ENCODE measurements around the gene KCTD16.

The KCTD16 gene

GRCh38 chr5:144414202-144415029 is 243.7 kb downstream of the KCTD16 start:
- no peak for DNase-seq

GRCh38 chr5:144416196-144416595 is 245.5 kb downstream of the KCTD16 start:
- no peak for DNase-seq

GRCh38 chr5:144418719-144419118 is 248.0 kb downstream of the KCTD16 start:
- DNase-seq, result no peak

- DNase-seq, result no peak
These were observed 250.7 kb downstream of the KCTD16 start for GRCh38 chr5:144421411-144421810.

- no peak for DNase-seq
These were observed 251.5 kb downstream of the KCTD16 start for GRCh38 chr5:144422018-144422727.

DNA sequence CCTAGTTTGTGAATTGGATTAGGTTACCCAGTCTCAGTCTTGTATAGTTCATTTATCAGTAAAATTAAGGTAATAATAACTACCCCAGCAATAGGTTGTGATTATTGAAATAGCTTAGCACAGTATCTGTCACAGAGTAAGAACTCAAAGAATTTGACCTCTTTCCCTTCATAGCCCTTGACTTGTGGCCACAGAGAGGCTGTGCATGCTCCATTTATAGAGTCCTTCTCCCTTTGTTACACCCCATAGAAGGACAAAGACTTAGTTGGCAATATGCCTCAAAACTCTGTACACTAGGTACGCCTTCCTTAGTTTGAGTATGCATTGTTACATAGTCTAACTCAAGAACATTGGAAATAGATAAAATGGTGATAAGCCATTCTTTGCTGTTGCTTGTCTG is 257.2 kb downstream of the KCTD16 start:
- DNase-seq, result no peak

DNA sequence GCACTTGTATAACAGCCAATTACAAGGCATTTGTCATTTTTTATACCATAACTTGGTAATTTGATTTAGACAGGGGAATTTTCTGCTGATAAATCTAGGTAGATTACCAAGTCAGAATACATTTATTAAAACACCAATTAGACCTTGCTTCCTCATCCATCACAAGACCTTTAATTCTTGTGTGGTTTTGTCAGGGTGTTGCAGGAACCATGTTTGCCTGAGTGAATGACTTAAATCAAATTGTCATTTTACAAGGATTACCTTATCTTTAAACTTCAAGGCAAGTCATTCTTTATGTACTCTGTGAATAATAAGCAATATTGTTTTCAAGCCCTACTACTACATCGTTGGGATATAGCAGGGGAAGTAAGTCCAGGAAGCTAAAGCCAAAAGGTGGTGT is 257.7 kb downstream of the KCTD16 start:
- no peak for DNase-seq

- no peak for DNase-seq
These were observed 258.7 kb downstream of the KCTD16 start for GRCh38 chr5:144429405-144429804.

- no peak for DNase-seq
These were observed 259.2 kb downstream of the KCTD16 start for GRCh38 chr5:144429905-144430304.

DNA sequence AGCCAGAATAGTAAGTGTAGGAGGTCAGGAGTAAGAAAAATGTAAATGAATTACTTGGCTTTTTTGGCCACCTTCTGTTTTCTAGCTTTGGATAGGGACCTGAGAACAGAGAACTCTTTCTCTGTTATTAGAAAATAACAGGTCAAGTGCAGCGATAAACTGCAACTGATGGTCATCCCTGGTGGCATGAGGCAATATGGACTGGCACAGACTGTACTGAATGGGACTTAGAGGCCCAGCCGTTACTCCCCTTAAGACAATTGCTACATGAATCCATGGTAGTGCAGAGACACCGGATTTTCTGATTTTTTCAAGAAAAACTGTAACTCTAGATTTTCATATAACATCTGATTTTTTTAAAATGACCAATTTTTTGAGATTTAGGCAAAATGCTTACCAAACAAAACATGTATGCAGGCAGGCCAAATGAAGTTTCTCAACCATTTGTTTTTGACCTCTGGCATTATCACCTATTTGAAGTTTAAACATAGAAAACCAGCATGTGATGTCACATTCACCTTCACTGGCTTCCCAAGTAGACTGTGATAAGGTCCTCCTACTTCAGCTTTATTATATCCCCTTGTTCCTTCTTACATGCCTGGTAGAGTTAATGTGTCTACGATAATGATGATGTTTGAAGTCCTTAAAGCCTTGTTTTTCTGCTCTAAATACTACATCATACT is 262.6 kb downstream of the KCTD16 start:
- DNase-seq, result no peak

DNA sequence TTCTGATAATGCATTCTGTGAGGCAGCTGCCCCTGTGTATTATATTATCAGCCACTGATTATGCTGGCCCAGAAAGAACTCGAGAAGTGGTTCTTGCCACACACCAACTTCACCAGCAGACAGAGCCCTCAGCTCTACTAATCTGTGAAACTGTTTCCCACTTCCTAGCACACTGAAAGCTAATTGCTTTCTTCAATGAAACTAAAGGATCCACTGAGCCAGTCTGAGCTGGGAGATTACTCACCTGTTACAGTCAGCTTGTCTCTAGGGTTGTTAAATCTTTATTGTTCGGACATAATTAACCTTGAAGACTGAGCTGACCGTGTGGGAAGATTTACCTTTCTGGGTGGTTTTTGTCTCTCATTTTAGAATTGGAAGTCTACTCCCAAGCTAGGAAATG is 263.2 kb downstream of the KCTD16 start:
- no peak for DNase-seq

DNA sequence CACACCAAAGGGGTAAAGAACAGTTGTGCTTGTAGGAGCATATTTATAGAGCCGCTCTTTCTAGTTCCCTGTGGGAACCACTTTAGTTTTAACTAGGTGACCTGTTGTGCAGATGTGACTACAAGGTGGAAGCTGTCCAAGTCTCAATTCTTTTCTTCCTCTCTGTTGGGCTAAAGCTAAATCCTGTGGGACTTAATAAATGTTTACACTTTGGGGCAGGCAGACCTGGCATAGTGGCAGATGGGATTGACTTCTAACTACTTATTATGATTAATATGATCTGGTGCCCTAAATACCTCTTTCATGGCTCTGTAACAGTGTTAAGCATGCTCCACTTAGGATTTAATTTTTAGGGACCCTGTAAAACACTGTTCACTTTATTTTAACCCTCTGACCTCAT is 265.3 kb downstream of the KCTD16 start:
- DNase-seq, result no peak

DNA sequence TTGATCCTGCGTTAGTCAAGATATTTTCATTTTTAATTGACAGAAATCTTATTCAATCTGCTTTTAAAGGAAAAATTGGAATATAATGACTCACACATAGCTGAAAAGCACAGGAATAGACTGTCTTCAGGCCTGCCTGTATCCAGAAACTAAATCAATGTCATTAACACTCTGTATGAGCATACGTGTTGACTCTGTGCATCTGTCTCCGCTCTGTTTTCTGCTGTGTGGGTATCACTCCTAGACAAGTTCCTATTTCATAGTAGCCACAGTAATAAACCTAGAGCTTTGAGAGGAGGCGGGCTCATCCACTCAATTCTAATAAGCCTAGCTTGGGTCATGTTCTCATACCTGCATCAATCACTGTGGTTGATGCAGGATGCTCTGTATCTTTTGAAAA is 267.6 kb downstream of the KCTD16 start:
- no peak for DNase-seq

DNA sequence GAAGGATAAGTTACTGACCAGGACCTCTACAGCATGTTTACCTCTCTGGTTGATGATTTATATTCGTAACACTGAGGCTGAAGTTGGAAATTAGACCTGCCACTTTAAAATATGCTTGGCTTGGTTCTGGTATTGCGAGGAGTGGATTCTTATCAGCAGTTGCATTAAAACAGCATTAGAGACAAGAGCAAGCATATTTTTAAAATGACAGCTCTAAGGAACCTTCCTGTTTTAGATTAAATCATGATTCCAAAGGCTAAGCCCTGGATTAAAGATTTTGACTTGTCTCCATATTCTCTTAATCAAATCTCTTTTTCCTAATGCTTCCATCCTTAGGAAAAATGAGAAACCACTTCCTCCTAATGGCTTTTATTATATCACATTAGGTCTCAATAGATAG is 277.8 kb downstream of the KCTD16 start:
- DNase-seq, result no peak

GRCh38 chr5:144451187-144451973 is 280.7 kb downstream of the KCTD16 start:
- no peak for DNase-seq

GRCh38 chr5:144453753-144454152 is 283.1 kb downstream of the KCTD16 start:
- no peak for DNase-seq

GRCh38 chr5:144457160-144457559 is 286.5 kb downstream of the KCTD16 start:
- DNase-seq, result no peak

- no peak for DNase-seq
These were observed 287.5 kb downstream of the KCTD16 start for GRCh38 chr5:144458216-144458615.

DNA sequence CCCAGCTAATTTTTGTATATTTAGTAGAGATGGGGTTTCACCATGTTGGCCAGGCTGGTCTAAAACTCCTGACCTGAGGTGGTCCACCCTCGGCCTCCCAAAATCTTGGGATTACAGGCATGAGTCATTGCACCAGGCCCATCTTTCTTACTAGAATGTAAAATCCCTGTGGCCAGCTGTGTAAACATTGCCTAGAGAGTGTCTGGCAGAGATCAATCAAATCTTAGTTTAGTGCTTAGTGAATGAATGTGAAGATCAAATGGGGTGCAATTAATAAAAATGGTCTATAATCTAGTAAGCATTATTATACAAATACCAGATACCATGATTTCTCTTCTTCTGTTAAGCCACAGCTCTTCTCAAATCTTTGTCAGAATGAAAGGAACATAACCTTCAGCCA is 289.9 kb downstream of the KCTD16 start:
- DNase-seq, result no peak

DNA sequence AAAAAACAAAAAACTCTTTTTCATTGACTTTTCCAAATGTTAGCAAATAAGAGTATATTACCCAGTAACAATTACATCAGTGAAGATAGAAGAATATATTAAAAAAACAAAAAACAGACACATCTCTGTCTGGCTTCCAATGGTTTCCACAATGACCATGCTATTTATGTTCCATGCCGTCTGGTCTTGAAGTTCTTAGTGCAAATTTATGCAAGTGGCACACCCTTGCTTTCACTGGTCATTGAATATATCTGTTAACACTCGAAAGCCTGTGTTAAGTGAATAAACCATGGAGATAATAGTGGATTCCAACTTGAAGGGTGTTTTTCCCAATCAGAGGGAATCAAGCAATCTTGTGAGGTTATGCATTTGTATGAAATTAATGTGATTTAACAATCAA is 291.9 kb downstream of the KCTD16 start:
- no peak for DNase-seq

GRCh38 chr5:144463481-144464223 is 293.0 kb downstream of the KCTD16 start:
- no peak for DNase-seq

DNA sequence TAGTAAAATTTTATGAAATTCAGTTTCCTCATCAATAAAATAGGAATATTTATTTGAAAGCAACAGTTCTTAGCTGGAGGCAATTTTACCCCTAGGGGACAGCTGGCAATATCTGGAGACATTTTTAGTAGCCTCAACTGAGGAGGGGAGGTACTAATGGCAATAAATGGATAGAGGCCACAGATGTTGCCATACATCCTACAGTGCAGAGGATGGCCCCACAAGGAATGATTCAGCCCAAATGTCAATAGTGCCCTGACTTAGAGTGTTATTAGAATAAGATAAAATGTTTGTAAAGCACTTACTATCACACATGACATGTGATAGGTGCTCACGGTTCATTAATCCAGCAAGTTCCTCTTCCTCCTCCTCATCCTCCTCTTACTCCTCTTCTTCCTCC is 293.6 kb downstream of the KCTD16 start:
- no peak for DNase-seq

All from CD4-positive, alpha-beta T cell treated with Interleukin-10 for 1 hour (primary cell).